ENCODE data around the gene ZNF771.

GRCh38 chr16:30439720-30440348 lies 32.4 kb downstream of the ZNF771 start:
- TF ChIP-seq, protein P1, sequence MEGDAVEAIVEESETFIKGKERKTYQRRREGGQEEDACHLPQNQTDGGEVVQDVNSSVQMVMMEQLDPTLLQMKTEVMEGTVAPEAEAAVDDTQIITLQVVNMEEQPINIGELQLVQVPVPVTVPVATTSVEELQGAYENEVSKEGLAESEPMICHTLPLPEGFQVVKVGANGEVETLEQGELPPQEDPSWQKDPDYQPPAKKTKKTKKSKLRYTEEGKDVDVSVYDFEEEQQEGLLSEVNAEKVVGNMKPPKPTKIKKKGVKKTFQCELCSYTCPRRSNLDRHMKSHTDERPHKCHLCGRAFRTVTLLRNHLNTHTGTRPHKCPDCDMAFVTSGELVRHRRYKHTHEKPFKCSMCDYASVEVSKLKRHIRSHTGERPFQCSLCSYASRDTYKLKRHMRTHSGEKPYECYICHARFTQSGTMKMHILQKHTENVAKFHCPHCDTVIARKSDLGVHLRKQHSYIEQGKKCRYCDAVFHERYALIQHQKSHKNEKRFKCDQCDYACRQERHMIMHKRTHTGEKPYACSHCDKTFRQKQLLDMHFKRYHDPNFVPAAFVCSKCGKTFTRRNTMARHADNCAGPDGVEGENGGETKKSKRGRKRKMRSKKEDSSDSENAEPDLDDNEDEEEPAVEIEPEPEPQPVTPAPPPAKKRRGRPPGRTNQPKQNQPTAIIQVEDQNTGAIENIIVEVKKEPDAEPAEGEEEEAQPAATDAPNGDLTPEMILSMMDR (IDR thresholded peaks at IDR 0.05), result no peak
- TF ChIP-seq POLR2AphosphoS5 (IDR thresholded peaks at IDR 0.05) (no peak), POLR2A (IDR thresholded peaks at IDR 0.05) (no peak)
